ENCODE data around the gene FBXO15. TPM values are rescaled to one million over a fixed set of nuclear protein-coding genes. Genes with fewer than 3 reads are reported as not detected.

Gene FBXO15
- total RNA-seq, 1 experiment from 2014 or later, result 0.91 TPM

DNA sequence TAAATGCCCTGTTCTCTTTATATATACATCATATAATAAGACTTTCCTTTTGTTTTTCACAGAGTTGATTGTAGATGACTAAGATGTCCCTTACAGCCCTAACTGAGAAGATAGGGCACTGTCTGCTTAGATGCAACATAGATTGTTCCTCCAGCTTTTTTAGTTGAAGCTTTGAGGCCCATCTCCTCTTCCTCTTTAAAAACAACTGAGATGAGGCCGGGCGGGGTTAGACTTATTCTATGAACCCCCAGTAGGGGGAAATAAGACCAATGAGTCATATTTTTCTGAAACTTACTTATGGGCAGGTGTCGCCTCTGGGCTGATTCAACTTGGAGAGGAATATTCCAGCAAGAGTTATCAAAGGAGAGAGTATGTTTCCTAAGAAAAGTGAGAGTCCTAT is 84.6 kb downstream of the FBXO15 start:
- DNase-seq (ENCODE audit: low read depth), result no peak

DNA sequence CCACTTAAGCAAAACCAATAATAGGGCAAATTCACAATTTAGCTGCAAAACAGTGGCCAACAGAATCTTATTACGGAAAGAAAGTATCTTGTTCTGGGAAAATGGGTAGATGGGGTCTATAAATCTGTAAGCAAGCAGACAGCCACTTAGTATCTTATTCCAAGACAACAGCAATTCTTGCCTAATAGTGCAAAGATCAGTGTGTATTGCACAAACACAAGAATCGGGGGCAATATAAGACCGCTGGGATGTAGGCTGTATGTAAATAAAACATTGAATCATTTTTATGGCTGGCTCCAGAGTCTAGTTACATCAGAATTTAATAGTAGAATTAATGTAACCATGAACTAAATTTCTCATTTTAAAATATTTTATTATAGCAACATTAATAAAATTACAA is 85.6 kb downstream of the FBXO15 start:
- DNase-seq (ENCODE audit: low read depth), result no peak

DNA sequence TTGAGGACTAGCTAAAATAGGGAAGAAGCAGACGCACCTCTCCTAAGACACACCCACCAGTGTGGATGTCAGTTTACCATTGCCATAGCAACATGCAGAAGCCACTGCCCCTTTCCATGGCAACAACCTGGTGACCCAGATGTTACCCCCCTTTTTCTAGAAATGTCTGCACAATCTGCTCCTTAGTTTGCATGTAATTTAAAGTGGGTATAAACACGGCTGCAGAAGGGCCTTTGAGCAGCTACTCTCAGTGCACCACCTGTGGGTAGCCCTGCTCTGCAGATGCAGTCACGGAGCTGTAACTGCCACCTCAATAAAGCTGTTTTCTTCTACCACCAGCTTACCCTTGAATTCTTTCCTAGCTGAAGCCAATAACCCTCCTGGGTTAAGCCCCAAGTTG is 87.1 kb downstream of the FBXO15 start:
- no peak for DNase-seq (ENCODE audit: low read depth)

DNA sequence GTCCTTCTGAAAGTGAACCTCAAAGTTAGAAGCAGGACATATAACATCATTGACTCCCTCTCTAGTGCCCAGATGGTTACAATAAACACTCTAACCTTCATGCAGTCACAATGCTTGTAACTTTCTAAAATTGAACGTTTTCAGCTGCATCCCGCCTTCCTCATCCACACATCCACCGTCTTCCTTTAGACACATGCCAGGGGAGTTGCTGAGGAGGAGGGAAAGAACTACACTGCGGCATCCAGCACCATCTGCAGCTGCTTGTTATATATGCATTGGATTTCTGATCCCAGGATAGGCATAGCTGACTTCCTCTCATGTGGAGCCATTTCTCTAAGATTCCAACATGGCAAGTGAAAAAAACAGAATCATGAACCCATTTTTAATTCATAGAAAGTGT is 96.8 kb downstream of the FBXO15 start:
- no peak for DNase-seq (ENCODE audit: low read depth)

DNA sequence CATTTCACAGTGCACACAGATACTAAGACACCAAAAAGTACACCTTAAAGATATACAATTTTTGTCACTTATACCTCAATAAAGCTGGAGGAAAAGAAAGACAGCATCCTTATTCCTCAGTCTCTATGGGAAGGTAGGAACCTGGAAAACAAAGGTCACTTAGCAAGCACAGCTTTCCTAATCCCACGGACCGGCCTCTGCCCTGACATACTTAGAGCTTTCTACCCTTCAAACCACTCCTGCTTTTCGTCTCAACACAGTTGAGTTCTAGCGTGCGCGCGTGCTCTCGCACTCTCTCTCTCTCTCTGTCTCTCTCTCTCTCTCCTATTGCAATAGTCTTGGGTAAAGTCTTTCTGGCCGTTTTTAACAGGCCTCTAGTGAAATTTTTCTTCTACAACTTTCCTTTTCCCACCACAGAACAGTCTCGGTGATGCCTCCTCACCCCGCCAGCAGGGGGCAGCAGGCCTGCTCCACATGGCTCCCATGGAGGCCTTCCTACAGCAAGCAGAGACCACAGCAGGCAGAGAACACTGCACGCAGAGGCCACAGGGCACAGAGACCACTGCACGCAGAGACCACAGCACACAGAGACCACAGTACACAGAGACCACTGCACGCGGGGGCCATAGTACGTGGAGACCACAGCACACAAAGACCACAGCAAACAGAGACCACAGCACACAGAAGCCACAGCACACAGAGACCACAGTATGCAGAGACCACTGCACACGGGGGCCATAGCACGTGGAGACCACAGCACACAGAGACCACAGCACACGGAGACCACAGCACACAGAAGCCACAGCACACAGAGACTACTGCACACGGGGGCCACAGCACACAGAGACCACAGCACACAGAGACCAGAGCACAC is 106.9 kb downstream of the FBXO15 start:
- DNase-seq (ENCODE audit: low read depth), result peak; percentile 49

DNA sequence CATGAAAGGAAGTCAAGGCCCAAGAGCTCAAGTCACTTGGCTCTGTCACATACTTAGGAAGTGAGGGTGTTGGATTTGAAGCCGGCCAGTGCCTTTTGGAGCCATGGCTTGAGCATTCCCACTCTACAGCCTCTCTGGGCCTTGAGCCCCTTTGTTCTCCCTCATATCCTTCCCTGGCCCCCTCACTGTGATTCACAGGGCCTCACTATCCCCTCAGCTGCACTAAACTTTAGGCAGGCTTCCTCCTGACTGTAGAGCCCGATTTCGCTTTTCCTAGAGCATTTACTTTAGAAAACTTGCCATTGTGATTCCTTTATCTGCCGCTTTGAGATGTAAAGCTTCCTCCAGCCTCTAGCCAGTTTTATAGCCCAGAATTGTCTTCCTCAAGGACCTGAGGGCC is 107.6 kb downstream of the FBXO15 start:
- DNase-seq (ENCODE audit: low read depth), result no peak

DNA sequence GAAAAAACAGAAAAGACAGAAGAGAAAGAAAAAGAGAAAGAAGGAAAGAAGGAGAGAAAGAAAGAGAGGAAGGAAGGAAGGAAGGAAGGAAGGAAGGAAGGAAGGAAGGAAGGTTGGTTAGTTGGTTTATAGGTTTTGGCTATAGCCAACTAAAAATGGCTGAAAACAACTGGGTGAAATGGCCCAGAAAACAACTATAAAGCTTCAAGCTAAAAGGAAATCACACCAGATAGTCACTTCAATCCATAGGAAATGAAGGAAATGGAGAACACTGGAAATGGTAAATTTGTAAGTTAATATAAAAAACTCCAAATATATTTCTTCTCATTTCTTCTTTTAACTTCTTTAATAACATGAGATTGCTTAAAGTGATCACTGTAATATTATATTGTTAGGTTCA is 118.5 kb downstream of the FBXO15 start:
- DNase-seq (ENCODE audit: low read depth), result no peak

Other genes starting within 250 kb of the FBXO15 start
- 40.9 and 57.9 TPM in 2 replicates for gene TIMM21, start 689 bp upstream of the FBXO15 start, total RNA-seq (2014; rRNA removed; shearing (Covaris generic))
- 45.9 and 47.7 TPM in 2 replicates for gene CYB5A, start 144.1 kb upstream of the FBXO15 start, total RNA-seq (2014; rRNA removed; shearing (Covaris generic))
- not detected in 2 replicates for gene C18orf63, start 168.0 kb upstream of the FBXO15 start, total RNA-seq (2014; rRNA removed; shearing (Covaris generic))

Data from Daoy (cell line).